ENCODE results near the gene PIK3R1. TPM values are rescaled to one million over a fixed set of nuclear protein-coding genes. Genes with fewer than 3 reads are reported as not detected.
"Not testable (repeated sequence)": the region's sequence is repeated elsewhere in the genome, so short reads cannot be mapped to it uniquely, and the experiment has no call there.

Gene PIK3R1
- total and polyA plus RNA-seq, 4 experiments from 2014 or later, result 92.6 to 152 (median 125) TPM

DNA sequence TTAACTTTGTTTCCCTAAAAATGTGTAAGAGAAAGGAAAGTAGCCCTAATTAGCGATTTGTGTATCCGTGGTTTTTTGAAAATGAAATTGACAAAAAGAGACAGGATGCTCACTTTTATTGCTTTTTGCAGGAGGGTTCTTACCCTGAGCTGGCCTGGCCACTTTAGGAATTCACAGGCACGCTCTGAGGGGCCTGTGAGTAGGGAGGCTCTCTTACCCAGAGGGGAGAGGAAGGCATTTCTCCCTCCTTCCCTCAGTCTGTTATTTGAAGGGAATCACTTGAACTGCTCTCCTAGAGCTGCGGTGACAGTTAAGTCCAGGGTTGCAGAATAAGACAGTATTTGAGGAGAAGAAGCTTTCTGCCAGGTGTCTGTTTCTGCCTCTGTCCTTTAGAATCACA is 16.7 kb downstream of the PIK3R1 start:
- POLR2A ChIA-PET (ENCODE audit: partially characterized antibody), result interaction anchor here (2.5 kb wide), 1 partner anchor 16 kb away, joined by 12 read pairs; the partner anchor contains the start of gene PIK3R1
- Mint-ChIP-seq H3K4me1 (peaks cover 69 to 88% (median 79%) of the 10 kb centered on the region in 4 donors), H3K36me3 (peaks cover 20 to 42% of the 10 kb centered on the region in 2 donors), H3K9me3 (no peaks in the 10 kb centered on the region), H3K27me3 (no peaks in the 10 kb centered on the region), H3K27ac (peak overlapping the region; percentile 1 to 76 (median 60)), H3K4me3 (peak overlapping the region in 4 of 8 donors; percentile 1 to 81 (median 10))
- intact Hi-C loops (cut with micrococcal nuclease), result no loop called here
- H3K27me3 ChIP-seq (ENCODE audit: insufficient read depth, low read length), result no peaks in the 10 kb centered on the region
- peaks cover 78% of the 10 kb centered on the region for H3K4me1 ChIP-seq (ENCODE audit: insufficient read depth, low read length)
- no peaks in the 10 kb centered on the region for H3K36me3 ChIP-seq (ENCODE audit: insufficient read depth, low read length)
- CTCF ChIA-PET (ENCODE audit: partially characterized antibody), result interaction anchor here (1.3 kb wide), 1 partner anchor 20 kb away, joined by 4 read pairs; no protein-coding TSS in a partner anchor
- no peak overlapping the region for H3K27ac ChIP-seq (ENCODE audit: low read depth, low read length)
- DNase-seq, result no peak
- H3K4me3 ChIP-seq (ENCODE audit: low read length in 2 of 2), result no peak overlapping the region
- no peaks in the 10 kb centered on the region for H3K9me3 ChIP-seq (ENCODE audit: control insufficient read depth in 1 of 2, low read length in 2 of 2)

DNA sequence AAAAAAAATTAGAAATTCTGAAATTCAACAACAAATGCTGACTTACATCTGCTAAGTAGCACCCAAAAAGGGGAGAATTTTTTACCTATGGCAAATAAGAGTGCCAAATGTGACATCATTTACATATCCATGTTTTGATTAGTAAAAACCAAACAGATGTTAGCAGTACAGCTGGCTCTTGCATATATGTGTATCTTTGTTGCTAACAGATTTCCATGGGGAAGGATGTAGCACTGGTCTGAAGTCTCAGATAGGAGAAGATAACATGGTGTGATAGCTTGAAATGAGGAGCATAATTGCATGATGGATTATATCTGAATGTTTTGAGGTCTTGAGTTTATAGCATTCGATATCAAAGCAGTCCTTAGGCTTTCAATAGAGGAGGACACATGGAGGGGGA is 17.5 kb downstream of the PIK3R1 start:
- Histone ChIP-seq H3K4me3 (ENCODE audit: low read length in 2 of 2) (no peak overlapping the region), H3K36me3 (ENCODE audit: insufficient read depth, low read length) (no peaks in the 10 kb centered on the region), H3K9me3 (ENCODE audit: control insufficient read depth in 1 of 2, low read length in 2 of 2) (no peaks in the 10 kb centered on the region), H3K27ac (ENCODE audit: low read depth, low read length) (no peak overlapping the region), H3K27me3 (ENCODE audit: insufficient read depth, low read length) (no peaks in the 10 kb centered on the region), H3K4me1 (ENCODE audit: insufficient read depth, low read length) (peaks cover 76% of the 10 kb centered on the region)
- Mint-ChIP-seq H3K4me3 (peak overlapping the region in 2 of 8 donors; percentile 4 to 5), H3K36me3 (peaks cover 12 to 34% of the 10 kb centered on the region in 2 donors), H3K4me1 (peaks cover 68 to 89% (median 79%) of the 10 kb centered on the region in 4 donors), H3K9me3 (no peaks in the 10 kb centered on the region), H3K27ac (peak overlapping the region; percentile 1 to 76 (median 53)), H3K27me3 (no peaks in the 10 kb centered on the region)
- no peak for DNase-seq
- intact Hi-C loops (cut with micrococcal nuclease), result no loop called here
- CTCF ChIA-PET (ENCODE audit: partially characterized antibody), result interaction anchor here (1.3 kb wide), 1 partner anchor 20 kb away, joined by 4 read pairs; no protein-coding TSS in a partner anchor
- POLR2A ChIA-PET (ENCODE audit: partially characterized antibody), result interaction anchor here (2.5 kb wide), 1 partner anchor 17 kb away, joined by 12 read pairs; the partner anchor contains the start of gene PIK3R1

DNA sequence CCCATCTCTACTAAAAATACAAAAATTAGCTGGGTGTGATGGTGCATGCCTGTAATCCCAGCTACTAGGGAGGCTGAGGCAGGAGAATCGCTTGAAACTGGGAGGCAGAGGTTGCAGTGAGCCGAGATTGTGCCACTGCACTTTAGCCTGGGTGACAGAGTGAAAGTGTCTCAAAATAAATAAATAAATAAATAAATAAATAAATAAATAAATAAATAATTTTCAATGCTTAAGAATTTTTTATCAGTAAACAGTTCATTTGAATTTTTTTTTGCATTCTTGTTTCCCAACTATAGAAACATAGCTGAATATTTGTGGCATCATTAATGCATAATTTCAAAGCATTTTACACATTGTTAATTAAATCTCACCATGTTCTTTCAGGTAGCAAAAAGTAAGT is 19.7 kb downstream of the PIK3R1 start:
- H3K9me3 Mint-ChIP-seq; H3K27me3 Mint-ChIP-seq; H3K9me3 ChIP-seq (ENCODE audit: control insufficient read depth in 1 of 2, low read length in 2 of 2); H3K4me3 Mint-ChIP-seq; H3K4me3 ChIP-seq (ENCODE audit: low read length in 2 of 2); H3K27me3 ChIP-seq (ENCODE audit: insufficient read depth, low read length); H3K36me3 ChIP-seq (ENCODE audit: insufficient read depth, low read length); DNase-seq; CTCF ChIA-PET (ENCODE audit: partially characterized antibody); H3K27ac ChIP-seq (ENCODE audit: low read depth, low read length): not testable (repeated sequence)
- H3K4me1 ChIP-seq (ENCODE audit: insufficient read depth, low read length), result peaks cover 79% of the 10 kb centered on the region
- Mint-ChIP-seq H3K4me1 (peaks cover 67 to 87% (median 80%) of the 10 kb centered on the region in 4 donors), H3K27ac (peak overlapping the region in 5 of 7 donors; percentile 36 to 73 (median 53)), H3K36me3 (peaks cover 3 to 24% of the 10 kb centered on the region in 2 donors)
- intact Hi-C loops (cut with micrococcal nuclease), result loop anchor here (5.0 kb wide), 1 partner anchor 37 kb away; no protein-coding TSS in a partner anchor
- POLR2A ChIA-PET (ENCODE audit: partially characterized antibody), result interaction anchor here (1.1 to 1.7 kb wide), 4 partner anchors 8 to 20 kb away, joined by 3 to 4 read pairs (median 3); no protein-coding TSS in a partner anchor

GRCh38 chr5:68237715-68238114 is 22.2 kb downstream of the PIK3R1 start:
- no peak overlapping the region for H3K4me3 ChIP-seq (ENCODE audit: low read length in 2 of 2)
- Mint-ChIP-seq H3K27me3 (no peaks in the 10 kb centered on the region), H3K4me3 (peak overlapping the region in 4 of 8 donors; percentile 2 to 48 (median 22)), H3K36me3 (peaks cover 9 to 18% of the 10 kb centered on the region in 2 donors), H3K27ac (peak overlapping the region; percentile 37 to 97 (median 81)), H3K4me1 (peaks cover 68 to 88% (median 78%) of the 10 kb centered on the region in 4 donors), H3K9me3 (no peaks in the 10 kb centered on the region)
- no peaks in the 10 kb centered on the region for H3K36me3 ChIP-seq (ENCODE audit: insufficient read depth, low read length)
- H3K27me3 ChIP-seq (ENCODE audit: insufficient read depth, low read length), result no peaks in the 10 kb centered on the region
- H3K4me1 ChIP-seq (ENCODE audit: insufficient read depth, low read length), result peaks cover 79% of the 10 kb centered on the region
- H3K9me3 ChIP-seq (ENCODE audit: control insufficient read depth in 1 of 2, low read length in 2 of 2), result no peaks in the 10 kb centered on the region
- H3K27ac ChIP-seq (ENCODE audit: low read depth, low read length), result peak overlapping the region; percentile 38
- ChIA-PET CTCF (ENCODE audit: partially characterized antibody) (interaction anchor here (0.7 to 3.2 kb wide), 6 partner anchors 9 to 44 kb away, joined by 3 to 19 read pairs (median 4); partner anchors contain the start of gene PIK3R1), POLR2A (ENCODE audit: partially characterized antibody) (interaction anchor here (0.7 to 3.9 kb wide), 2 partner anchors 18 to 22 kb away, joined by 3 to 35 read pairs; partner anchors contain the start of gene PIK3R1)
- DNase-seq, result no peak
- intact Hi-C loops (cut with micrococcal nuclease), result loop anchor here (5.0 kb wide), 1 partner anchor 35 kb away; no protein-coding TSS in a partner anchor

DNA sequence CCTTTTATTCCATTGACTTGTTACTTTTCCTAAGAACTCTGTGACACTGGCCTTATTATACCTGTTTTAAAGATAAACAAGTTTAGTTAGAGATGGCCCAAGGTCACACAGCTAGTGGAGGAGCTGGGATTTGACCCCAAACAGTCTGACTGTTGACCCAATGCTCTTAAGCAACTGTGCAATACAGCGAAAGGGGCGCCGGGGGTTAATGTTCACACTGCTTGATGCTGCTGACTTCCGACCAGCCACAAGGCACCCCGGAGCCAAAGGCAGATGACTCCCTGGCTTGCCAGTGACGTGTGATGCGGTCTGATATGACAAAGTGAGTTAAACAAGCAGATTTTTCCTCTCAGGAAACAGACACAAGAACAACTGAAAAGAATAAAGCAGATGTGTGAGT is 23.9 kb downstream of the PIK3R1 start:
- H3K4me3 ChIP-seq (ENCODE audit: low read length in 2 of 2), result no peak overlapping the region
- no peaks in the 10 kb centered on the region for H3K36me3 ChIP-seq (ENCODE audit: insufficient read depth, low read length)
- peak overlapping the region; percentile 20 for H3K27ac ChIP-seq (ENCODE audit: low read depth, low read length)
- POLR2A ChIA-PET (ENCODE audit: partially characterized antibody), result interaction anchor here (1.0 to 3.9 kb wide), 4 partner anchors 24 to 41 kb away, joined by 3 to 35 read pairs (median 4); partner anchors contain the start of gene PIK3R1
- no peaks in the 10 kb centered on the region for H3K9me3 ChIP-seq (ENCODE audit: control insufficient read depth in 1 of 2, low read length in 2 of 2)
- Mint-ChIP-seq H3K4me1 (peaks cover 67 to 90% (median 78%) of the 10 kb centered on the region in 4 donors), H3K36me3 (peaks cover 14% of the 10 kb centered on the region in 2 donors), H3K4me3 (peak overlapping the region in 7 of 8 donors; percentile 34 to 76 (median 60)), H3K27me3 (no peaks in the 10 kb centered on the region), H3K9me3 (no peaks in the 10 kb centered on the region), H3K27ac (peak overlapping the region; percentile 73 to 97 (median 89))
- no peaks in the 10 kb centered on the region for H3K27me3 ChIP-seq (ENCODE audit: insufficient read depth, low read length)
- intact Hi-C loops (cut with micrococcal nuclease), result loop anchor here (1.0 to 5.0 kb wide), 3 partner anchors 12 to 33 kb away; no protein-coding TSS in a partner anchor
- peak; percentile 76 to 93 (median 79) for DNase-seq
- CTCF ChIA-PET (ENCODE audit: partially characterized antibody), result interaction anchor here (1.1 to 3.2 kb wide), 4 partner anchors 14 to 27 kb away, joined by 3 to 19 read pairs (median 4); partner anchors contain the start of gene PIK3R1
- H3K4me1 ChIP-seq (ENCODE audit: insufficient read depth, low read length), result peaks cover 77% of the 10 kb centered on the region

DNA sequence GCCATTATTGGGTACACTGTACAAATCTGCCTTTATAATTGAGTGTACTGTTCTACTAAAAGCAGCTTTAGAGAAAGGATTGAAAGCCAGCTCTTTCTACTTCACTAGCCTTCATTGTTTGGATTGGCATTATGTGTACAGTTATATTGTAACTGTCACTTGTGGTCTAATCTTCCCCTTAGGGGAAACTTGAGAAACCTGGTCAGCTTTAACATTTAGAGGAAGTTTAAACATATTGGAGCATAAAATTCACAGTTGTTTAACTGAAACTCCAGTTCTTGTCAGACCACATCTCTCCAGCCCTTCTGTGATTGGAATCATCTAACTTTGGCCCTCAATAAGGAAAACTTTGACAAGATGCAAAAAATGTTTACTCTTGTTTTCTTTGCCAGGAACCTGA is 24.6 kb downstream of the PIK3R1 start:
- Histone ChIP-seq H3K9me3 (ENCODE audit: control insufficient read depth in 1 of 2, low read length in 2 of 2) (no peaks in the 10 kb centered on the region), H3K4me3 (ENCODE audit: low read length in 2 of 2) (no peak overlapping the region), H3K4me1 (ENCODE audit: insufficient read depth, low read length) (peaks cover 81% of the 10 kb centered on the region), H3K27ac (ENCODE audit: low read depth, low read length) (peak overlapping the region; percentile 27), H3K36me3 (ENCODE audit: insufficient read depth, low read length) (no peaks in the 10 kb centered on the region), H3K27me3 (ENCODE audit: insufficient read depth, low read length) (no peaks in the 10 kb centered on the region)
- ChIA-PET CTCF (ENCODE audit: partially characterized antibody) (interaction anchor here (1.1 kb wide), 1 partner anchor 24 kb away, joined by 3 read pairs; the partner anchor contains the start of gene PIK3R1), POLR2A (ENCODE audit: partially characterized antibody) (interaction anchor here (1.0 to 1.1 kb wide), 3 partner anchors 23 to 26 kb away, joined by 3 to 5 read pairs (median 3); partner anchors contain the start of gene PIK3R1)
- peak overlapping the region in 4 of 8 donors; percentile 1 to 60 (median 24) for H3K4me3 Mint-ChIP-seq
- H3K9me3 Mint-ChIP-seq, result no peaks in the 10 kb centered on the region
- H3K36me3 Mint-ChIP-seq, result peaks cover 13 to 14% of the 10 kb centered on the region in 2 donors
- no peak for DNase-seq
- intact Hi-C loops (cut with micrococcal nuclease), result no loop called here
- H3K27me3 Mint-ChIP-seq, result no peaks in the 10 kb centered on the region
- peak overlapping the region; percentile 29 to 92 (median 90) for H3K27ac Mint-ChIP-seq
- H3K4me1 Mint-ChIP-seq, result peaks cover 67 to 91% (median 79%) of the 10 kb centered on the region in 4 donors

GRCh38 chr5:68240771-68241170 is 25.2 kb downstream of the PIK3R1 start:
- peaks cover 64 to 93% (median 77%) of the 10 kb centered on the region in 4 donors for H3K4me1 Mint-ChIP-seq
- Histone ChIP-seq H3K36me3 (ENCODE audit: insufficient read depth, low read length) (no peaks in the 10 kb centered on the region), H3K4me1 (ENCODE audit: insufficient read depth, low read length) (peaks cover 87% of the 10 kb centered on the region), H3K9me3 (ENCODE audit: control insufficient read depth in 1 of 2, low read length in 2 of 2) (no peaks in the 10 kb centered on the region), H3K27me3 (ENCODE audit: insufficient read depth, low read length) (no peaks in the 10 kb centered on the region), H3K27ac (ENCODE audit: low read depth, low read length) (peak overlapping the region; percentile 27), H3K4me3 (ENCODE audit: low read length in 2 of 2) (no peak overlapping the region)
- no peaks in the 10 kb centered on the region for H3K27me3 Mint-ChIP-seq
- intact Hi-C loops (cut with micrococcal nuclease), result no loop called here
- H3K9me3 Mint-ChIP-seq, result no peaks in the 10 kb centered on the region
- ChIA-PET POLR2A (ENCODE audit: partially characterized antibody) (interaction anchor here (1.0 to 1.1 kb wide), 2 partner anchors 24 to 27 kb away, joined by 3 read pairs; no protein-coding TSS in a partner anchor), CTCF (ENCODE audit: partially characterized antibody) (interaction anchor here (1.1 kb wide), 1 partner anchor 25 kb away, joined by 3 read pairs; the partner anchor contains the start of gene PIK3R1)
- no peak for DNase-seq
- peak overlapping the region; percentile 29 to 92 (median 90) for H3K27ac Mint-ChIP-seq
- H3K36me3 Mint-ChIP-seq, result peaks cover 10 to 14% of the 10 kb centered on the region in 2 donors
- peak overlapping the region in 6 of 8 donors; percentile 0 to 60 (median 28) for H3K4me3 Mint-ChIP-seq

Measured in CD4-positive, alpha-beta memory T cell (primary cell).